ENCODE data around the gene THAP6.
A peak's percentile ranks its signal among the peaks of the same experiment; 100 is the strongest.

Gene THAP6

DNA sequence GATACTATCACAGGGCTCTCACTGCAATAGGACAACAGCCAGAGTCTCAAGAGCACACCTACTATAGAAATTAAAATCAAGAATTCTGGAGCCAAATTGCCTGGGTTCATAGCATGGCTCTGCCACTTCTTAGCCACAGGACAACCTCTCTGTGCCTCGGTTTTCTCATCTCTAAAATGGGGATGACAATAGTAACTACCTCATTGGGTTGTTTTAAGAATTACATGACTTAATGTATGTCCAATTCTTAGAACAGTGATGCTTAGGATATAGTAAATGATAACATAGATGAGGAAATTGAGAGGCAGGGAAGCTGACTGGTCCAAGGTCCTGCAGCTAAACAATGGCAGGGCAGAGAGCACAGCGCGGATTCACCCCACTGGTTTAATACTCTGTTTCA is 30.6 kb downstream of the THAP6 start:
- no peak overlapping the region for H3K4me3 ChIP-seq (replicated peaks; ENCODE audit: low read depth, low read length)
- no peak for DNase-seq (ENCODE audit: low read depth)
- TF ChIP-seq, protein P1, sequence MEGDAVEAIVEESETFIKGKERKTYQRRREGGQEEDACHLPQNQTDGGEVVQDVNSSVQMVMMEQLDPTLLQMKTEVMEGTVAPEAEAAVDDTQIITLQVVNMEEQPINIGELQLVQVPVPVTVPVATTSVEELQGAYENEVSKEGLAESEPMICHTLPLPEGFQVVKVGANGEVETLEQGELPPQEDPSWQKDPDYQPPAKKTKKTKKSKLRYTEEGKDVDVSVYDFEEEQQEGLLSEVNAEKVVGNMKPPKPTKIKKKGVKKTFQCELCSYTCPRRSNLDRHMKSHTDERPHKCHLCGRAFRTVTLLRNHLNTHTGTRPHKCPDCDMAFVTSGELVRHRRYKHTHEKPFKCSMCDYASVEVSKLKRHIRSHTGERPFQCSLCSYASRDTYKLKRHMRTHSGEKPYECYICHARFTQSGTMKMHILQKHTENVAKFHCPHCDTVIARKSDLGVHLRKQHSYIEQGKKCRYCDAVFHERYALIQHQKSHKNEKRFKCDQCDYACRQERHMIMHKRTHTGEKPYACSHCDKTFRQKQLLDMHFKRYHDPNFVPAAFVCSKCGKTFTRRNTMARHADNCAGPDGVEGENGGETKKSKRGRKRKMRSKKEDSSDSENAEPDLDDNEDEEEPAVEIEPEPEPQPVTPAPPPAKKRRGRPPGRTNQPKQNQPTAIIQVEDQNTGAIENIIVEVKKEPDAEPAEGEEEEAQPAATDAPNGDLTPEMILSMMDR (IDR thresholded peaks at IDR 0.05; ENCODE audit: low read length, missing control alignments) = no peak

DNA sequence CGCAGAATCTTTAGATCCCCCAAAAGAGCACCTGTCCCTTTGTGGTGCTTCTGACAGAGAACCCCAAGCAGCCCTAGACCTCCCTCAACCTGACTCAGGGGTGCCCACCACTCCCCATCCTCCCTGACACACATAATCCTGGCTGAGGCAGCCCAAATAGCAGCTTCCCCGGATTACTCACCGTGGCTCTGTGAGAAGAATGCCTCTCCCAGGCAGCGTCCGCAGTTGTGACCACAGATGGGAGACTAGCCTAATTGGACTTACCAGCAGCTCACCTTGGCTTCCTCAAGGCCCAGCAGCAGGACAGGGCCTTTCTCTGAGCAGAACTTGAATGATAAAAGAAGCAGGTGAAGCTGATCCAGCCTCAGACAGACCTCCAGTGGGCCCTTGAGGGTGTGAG is 31.3 kb downstream of the THAP6 start:
- DNase-seq (ENCODE audit: low read depth) = no peak

DNA sequence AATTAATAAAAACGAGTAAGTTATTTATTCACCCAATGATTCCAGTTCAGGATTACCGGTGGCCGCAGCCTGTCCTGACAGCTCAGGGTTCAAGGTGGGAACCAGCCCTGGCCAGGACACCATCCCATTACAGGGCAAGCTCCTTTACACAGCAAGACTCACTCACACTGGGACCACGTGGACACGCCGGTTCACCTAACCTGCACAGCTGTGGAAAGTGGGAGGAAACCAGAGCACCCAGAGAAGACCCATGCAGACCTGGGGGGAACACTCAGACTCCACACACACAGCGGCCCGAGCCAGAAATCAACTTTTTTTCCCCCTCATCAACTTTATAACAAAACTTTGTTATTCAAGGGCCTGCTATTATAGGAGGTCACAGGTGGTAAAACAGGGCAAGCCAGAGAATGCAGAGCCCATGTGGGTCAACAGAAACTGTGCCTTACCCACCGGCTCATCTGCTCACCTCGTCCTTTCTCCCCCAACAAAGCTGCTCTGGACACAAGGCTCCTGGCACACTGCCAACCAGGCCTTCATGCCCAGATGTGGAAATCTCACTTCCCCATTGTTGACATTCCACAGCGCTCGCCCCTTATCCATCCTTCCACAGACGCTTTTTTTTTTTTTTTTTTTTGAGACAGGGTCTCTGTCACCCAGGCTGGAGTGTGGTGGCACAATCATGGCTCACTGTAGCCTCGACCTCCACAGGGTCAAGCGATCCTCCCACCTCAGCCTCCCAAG is 33.5 kb downstream of the THAP6 start:
- TF ChIP-seq, protein P1 (IDR thresholded peaks at IDR 0.05; ENCODE audit: low read length, missing control alignments) = no peak
- DNase-seq (ENCODE audit: low read depth) = peak; percentile 71
- no peak overlapping the region for H3K4me3 ChIP-seq (replicated peaks; ENCODE audit: low read depth, low read length)

More for the DNA sequence above, 31.3 kb downstream of the THAP6 start:
- TF ChIP-seq, protein P1 (IDR thresholded peaks at IDR 0.05; ENCODE audit: low read length, missing control alignments) = no peak
- no peak overlapping the region for H3K4me3 ChIP-seq (replicated peaks; ENCODE audit: low read depth, low read length)

DNA sequence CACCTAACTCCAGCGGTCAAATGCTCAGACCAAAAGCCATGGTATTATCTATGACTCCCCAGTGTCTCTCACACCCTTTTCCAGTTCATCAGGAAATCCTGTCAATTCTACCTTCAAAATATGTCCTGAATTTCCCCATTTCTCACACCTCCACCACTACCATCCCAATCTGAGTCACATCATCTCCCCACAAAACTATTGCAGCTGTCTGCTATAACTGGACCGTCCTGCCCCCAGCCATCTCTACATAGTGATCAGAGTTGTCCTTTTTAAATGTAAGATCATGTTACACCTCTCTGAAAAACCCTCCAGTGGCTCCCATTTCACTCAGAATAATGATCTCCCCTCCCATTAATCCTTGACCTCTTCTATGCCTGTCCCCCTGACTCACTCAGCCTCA is 34.7 kb downstream of the THAP6 start:
- H3K4me3 ChIP-seq (replicated peaks; ENCODE audit: low read depth, low read length) = no peak overlapping the region
- TF ChIP-seq, protein P1 (IDR thresholded peaks at IDR 0.05; ENCODE audit: low read length, missing control alignments) = no peak
- no peak for DNase-seq (ENCODE audit: low read depth)

DNA sequence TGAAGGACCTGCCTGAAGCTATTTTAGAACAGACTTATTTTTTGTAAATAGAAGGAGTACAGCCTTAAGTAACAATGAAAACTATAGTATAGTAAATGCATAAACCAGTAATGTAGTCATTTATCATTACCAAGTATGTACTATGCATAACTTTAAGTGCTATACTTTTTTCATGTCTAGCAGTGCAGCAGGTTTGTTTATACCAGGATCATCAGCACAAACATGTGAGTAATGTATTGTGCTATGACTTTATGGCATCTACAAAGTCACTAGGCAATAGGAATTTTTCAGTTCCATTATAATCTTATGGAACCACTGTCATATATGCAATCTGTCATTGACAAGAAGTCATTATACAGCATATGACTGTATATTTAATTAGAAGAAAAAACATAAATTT is 38.2 kb downstream of the THAP6 start:
- no peak for DNase-seq (ENCODE audit: low read depth)
- TF ChIP-seq, protein P1 (IDR thresholded peaks at IDR 0.05; ENCODE audit: low read length, missing control alignments) = no peak
- no peak overlapping the region for H3K4me3 ChIP-seq (replicated peaks; ENCODE audit: low read depth, low read length)

DNA sequence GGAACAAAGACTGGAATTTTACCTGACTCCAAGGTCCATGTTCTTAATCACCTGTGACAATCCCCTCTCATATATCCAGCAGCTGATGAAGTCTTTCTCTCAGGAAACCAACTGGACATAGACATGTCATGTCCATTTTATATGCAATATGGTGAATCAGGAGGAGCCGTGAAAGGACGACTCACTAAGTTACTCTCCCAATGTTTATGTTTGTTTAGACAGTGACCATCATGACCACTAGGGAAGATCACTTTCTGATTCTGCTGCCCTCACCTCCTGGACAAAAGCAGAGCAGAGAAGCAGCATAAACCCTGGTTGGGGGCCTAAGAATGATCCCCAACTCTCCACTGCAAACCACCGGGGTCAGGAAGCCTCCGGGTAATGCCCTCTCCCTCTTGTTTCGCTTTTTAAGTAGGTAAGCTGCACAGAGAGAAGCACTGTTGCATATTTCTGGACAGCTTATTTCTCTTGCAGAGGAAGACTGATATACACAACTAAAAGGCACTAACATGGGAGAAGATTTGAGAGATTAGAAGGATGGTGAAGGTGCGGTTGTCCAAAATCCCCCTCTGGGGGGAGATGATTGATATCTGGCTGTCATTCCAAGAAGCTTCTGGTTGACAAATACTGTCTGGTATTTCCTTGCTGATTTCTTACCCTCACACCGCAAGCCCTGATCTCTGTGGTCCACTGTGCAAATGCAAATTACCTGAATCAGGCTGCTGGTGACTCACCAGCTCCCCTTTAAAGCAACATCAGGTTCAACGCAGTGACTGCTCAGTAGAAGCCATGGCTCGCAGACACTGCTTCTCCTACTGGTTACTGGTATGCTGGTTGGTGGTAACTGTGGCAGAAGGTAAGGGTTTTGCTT is 41.3 kb downstream of the THAP6 start, which contains the start of gene ODAPH:
ODAPH (plus strand) TSS at position 773 of the 871 bp plus-strand sequence; CDS start at position 790, 17 bp downstream.
- TF ChIP-seq, protein P1 (IDR thresholded peaks at IDR 0.05; ENCODE audit: low read length, missing control alignments) = no peak
- no peak for DNase-seq (ENCODE audit: low read depth)
- H3K4me3 ChIP-seq (replicated peaks; ENCODE audit: low read depth, low read length) = no peak within 1 kb of the TSS

Data from fibroblast of pulmonary artery (primary cell).